ENCODE measurements around the gene CLIP4.

DNA sequence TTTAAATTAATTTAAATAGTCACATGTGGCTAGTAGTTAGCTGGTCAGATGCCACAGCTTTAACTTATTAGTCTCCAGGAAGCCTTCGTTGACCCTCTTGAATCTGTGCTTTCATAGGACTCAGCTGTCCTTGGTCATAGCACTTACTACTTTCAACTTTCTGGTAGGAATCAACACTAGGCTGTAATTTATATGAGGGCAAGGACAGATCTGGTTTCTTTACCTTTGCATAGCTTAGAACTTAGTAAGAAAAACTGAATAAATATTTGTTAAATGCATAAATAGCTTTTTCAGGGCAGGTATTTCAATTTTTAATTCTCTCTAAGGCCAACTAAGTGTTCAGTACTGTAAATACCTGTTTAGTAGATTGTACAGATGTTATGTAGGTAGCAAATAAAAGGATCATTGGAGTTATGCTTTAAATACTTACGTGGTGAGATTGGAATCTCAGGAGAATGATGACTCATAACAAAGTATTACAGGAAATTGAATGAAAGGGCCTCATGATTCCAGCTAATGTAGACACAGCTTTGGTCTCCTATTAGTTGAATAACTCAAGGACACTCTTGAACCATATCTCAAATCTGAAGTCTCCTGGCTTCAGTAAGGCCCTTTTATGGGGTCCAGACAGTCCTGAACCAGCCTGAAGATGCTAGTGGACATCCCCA lies 2.6 kb downstream of the CLIP4 start:
- TF ChIP-seq FOXJ3 (CRISPR knock-in tag; IDR thresholded peaks at IDR 0.05) (no peak), RAD21 (IDR thresholded peaks at IDR 0.05; ENCODE audit: low read length) (no peak), CTCF (IDR thresholded peaks at IDR 0.05) (no peak), EZH2phosphoT487 (IDR thresholded peaks at IDR 0.05; ENCODE audit: borderline replicate concordance, low read depth) (no peak)

All from SK-N-SH (cell line).